AG09319 (cell line): ENCODE measurements around the gene MKX.
A peak's percentile ranks its signal among the peaks of the same experiment; 100 is the strongest.

Source experiments
- DNase-seq: peaks from one replicate; pipeline ENCODE4 v3.0.0-alpha.2; 2010; ENCODE audit warnings: low read depth; ENCODE audit errors: extremely low read depth
- TF ChIP-seq, protein P1 (sequence below): IDR thresholded peaks from 2 replicates; pipeline ENCODE4 v1.5.1; 2011; ENCODE audit warnings: low read depth, mild to moderate bottlenecking, inconsistent platforms, low read length, moderate library complexity

Gene MKX

DNA sequence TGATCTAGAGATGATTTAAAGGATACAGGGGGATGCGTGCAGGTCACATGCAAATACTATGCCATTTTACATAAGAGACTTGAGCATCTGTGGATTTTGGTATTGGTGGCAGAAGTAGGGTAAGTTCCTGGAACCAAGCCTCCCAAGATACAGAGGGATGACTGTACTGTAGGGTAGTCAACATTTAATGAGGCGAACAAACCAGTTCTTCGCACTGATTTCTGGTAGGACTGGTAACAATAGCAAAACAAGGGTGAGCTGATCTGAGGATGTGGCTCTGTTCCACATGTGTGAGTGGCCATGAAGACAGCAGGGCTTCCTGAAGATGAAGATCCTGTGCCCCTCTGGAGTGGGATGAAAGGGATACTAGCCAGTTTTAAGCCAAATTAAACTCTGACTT, 36.3 kb downstream of the MKX start:
- DNase-seq = no peak
- TF ChIP-seq, protein P1, sequence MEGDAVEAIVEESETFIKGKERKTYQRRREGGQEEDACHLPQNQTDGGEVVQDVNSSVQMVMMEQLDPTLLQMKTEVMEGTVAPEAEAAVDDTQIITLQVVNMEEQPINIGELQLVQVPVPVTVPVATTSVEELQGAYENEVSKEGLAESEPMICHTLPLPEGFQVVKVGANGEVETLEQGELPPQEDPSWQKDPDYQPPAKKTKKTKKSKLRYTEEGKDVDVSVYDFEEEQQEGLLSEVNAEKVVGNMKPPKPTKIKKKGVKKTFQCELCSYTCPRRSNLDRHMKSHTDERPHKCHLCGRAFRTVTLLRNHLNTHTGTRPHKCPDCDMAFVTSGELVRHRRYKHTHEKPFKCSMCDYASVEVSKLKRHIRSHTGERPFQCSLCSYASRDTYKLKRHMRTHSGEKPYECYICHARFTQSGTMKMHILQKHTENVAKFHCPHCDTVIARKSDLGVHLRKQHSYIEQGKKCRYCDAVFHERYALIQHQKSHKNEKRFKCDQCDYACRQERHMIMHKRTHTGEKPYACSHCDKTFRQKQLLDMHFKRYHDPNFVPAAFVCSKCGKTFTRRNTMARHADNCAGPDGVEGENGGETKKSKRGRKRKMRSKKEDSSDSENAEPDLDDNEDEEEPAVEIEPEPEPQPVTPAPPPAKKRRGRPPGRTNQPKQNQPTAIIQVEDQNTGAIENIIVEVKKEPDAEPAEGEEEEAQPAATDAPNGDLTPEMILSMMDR = no peak

DNA sequence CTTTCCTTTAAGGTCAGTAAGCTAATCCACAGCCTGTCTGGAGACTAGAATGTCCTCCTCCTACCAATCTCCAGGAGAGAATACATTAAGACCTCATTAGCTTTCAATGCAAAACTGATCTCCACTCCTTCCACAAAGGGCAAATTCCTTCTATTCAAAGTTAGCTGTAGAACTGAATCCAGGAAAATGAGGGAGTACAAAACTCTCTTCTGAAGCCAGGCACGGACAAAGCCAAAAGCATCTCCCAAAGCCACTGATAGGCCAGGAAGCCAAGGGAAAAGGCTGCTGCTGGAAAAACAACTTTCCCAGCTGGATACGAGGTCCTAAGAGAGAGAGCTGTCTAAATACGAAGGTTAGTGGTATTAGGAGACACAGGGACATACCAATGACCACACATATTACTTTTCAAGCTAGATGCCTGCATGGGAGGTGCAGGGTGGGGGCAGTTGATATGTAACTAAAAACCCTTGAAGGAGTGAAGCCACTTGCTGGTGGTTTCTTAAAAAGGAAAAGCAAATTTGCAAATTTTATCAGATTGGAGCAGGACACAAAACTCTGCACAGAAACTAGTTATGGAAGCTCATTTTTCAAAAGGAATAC, 43.6 kb downstream of the MKX start:
- DNase-seq = no peak
- TF ChIP-seq, protein P1 = no peak

- TF ChIP-seq, protein P1 = no peak
- DNase-seq = peak; percentile 90
These were observed 45.8 kb downstream of the MKX start for GRCh38 chr10:27699776-27700175.

- DNase-seq = no peak
- TF ChIP-seq, protein P1 = no peak
These were observed 46.7 kb downstream of the MKX start for GRCh38 chr10:27698961-27699360.

- no peak for DNase-seq
- TF ChIP-seq, protein P1 = no peak
These were observed 49.2 kb downstream of the MKX start for GRCh38 chr10:27696466-27696865.

DNA sequence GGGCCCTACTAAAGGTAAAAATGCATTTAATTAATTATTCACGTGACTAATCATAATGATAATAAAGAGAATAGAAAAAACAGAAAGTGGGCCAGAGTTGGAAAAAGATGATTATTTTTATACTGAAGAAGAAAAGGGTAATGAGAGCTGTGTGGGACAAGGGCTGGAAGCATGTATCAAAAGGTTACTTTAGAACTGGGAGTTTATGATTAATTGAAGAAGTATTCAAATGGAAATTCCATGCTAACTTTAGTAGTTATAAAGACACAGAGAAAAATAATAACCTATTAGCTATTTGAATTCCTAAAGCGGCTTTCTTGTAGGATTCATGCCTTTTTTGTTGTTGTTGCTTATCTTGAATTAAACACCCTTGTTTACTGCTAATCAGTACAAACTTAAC, 49.9 kb downstream of the MKX start:
- DNase-seq = no peak
- TF ChIP-seq, protein P1 = no peak

DNA sequence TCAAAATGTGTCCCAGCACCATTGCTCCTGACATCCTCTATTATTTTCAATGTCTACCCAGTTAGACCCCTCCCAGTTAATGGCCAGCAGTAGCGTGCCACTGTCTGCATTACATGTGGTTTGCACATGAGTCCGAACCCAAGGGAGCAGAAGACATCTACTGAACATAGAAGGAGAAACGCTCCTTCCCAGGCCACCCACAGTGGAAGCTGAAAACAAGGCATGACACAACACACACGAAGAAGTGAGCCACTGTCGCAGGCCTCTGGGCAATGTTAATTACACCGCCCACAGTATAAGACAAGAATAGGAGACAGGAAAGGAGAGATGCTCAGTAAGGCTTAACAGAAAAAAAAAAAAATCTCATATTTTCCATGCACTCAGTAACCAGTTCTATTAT, 50.5 kb downstream of the MKX start:
- TF ChIP-seq, protein P1 = no peak
- no peak for DNase-seq
